PC-9 (cell line): Measurements from ENCODE around the gene SGPL1. TPM values are rescaled to one million over a fixed set of nuclear protein-coding genes. Genes with fewer than 3 reads are reported as not detected.

Experiments used
- BruUV-seq: library from RNA; stranded (reverse); fragments of 400-500 nt; replicated peaks from 2 replicates; lab custom pipeline; 2021; lab: Mats Ljungman, UMichigan
- CTCF ChIA-PET: fragments of 300-600 bp; sonication (Branson Sonifier 250); formaldehyde crosslinking; loops from one replicate; lab custom pipeline; 2022; ENCODE audit warnings: antibody characterized with exemption; lab: Charles Lee
- POLR2A ChIA-PET: fragments of 300-600 bp; sonication (Branson Sonifier 250); formaldehyde crosslinking; loops from one replicate; lab custom pipeline; 2022; ENCODE audit warnings: antibody characterized with exemption; ENCODE audit not compliant: unreplicated experiment; lab: Charles Lee
- DNase-seq, 2 experiments: peaks; one replicate each; pipeline versions ENCODE4 v3.0.0 to v3.0.0-alpha.2; 2015 to 2022; ENCODE audit warnings: mixed read lengths in 1 of 2
- H2AFZ ChIP-seq: fragments of 200-600 bp; sonication (generic); 2 replicates; pipeline ENCODE4 v1.8.1; 2017; ENCODE audit warnings: antibody characterized with exemption
- H3F3A ChIP-seq: fragments of 200-600 bp; sonication (generic); 2 replicates; pipeline ENCODE4 v1.8.1; 2017; ENCODE audit warnings: antibody characterized with exemption, mild to moderate bottlenecking, low read depth; ENCODE audit not compliant: insufficient read depth
- H3K27ac ChIP-seq: fragments of 200-600 bp; sonication (generic); 2 replicates; pipeline ENCODE4 v1.6.1; 2016; ENCODE audit warnings: mixed run types
- H3K27me3 ChIP-seq: fragments of 200-600 bp; sonication (generic); 2 replicates; pipeline ENCODE4 v1.6.1; 2016; ENCODE audit warnings: low read depth, mixed run types; ENCODE audit not compliant: insufficient read depth
- H3K36me3 ChIP-seq: fragments of 200-600 bp; sonication (generic); 2 replicates; pipeline ENCODE4 v1.6.1; 2016; ENCODE audit warnings: low read depth, mixed run types
- H3K4me1 ChIP-seq: fragments of 200-600 bp; sonication (generic); replicated peaks from 2 replicates; pipeline ENCODE4 v1.6.1; 2016; ENCODE audit warnings: mixed run types; ENCODE audit not compliant: insufficient read depth
- H3K4me2 ChIP-seq: fragments of 200-600 bp; sonication (generic); 2 replicates; pipeline ENCODE4 v1.6.1; 2017; ENCODE audit warnings: mixed run types
- H3K4me3 ChIP-seq: fragments of 200-600 bp; sonication (generic); 2 replicates; pipeline ENCODE4 v1.6.1; 2016; ENCODE audit warnings: mixed run types
- H3K79me2 ChIP-seq: fragments of 200-600 bp; sonication (generic); 2 replicates; pipeline ENCODE4 v1.6.1; 2017; ENCODE audit warnings: low read depth, mixed run types
- H3K9me2 ChIP-seq: fragments of 200-600 bp; sonication (generic); 2 replicates; pipeline ENCODE4 v1.8.1; 2017; ENCODE audit warnings: mild to moderate bottlenecking; ENCODE audit not compliant: insufficient read depth
- H3K9me3 ChIP-seq: fragments of 200-600 bp; sonication (generic); 2 replicates; pipeline ENCODE4 v1.8.1; 2016; ENCODE audit warnings: low read depth; ENCODE audit not compliant: insufficient read depth
- H4K20me1 ChIP-seq: fragments of 200-600 bp; sonication (generic); 2 replicates; pipeline ENCODE4 v1.8.1; 2017; ENCODE audit not compliant: insufficient read depth
- EZH2 ChIP-seq: fragments of 200-600 bp; sonication (generic); IDR thresholded peaks from 2 replicates; pipeline ENCODE4 v1.8.0; 2017; ENCODE audit warnings: antibody characterized with exemption, low read depth
- intact Hi-C: fragments of 100-400 bp; cut with micrococcal nuclease; formaldehyde crosslinking; loops from one replicate; pipeline ENCODE4 v1.10.0; 2022; ENCODE audit not compliant: unreplicated experiment
- total RNA-seq: library from RNA; stranded (reverse); gene quantifications from 2 replicates; pipeline ENCODE4 v1.2.3, GENCODE V29; 2021
- TF ChIP-seq, protein P1 (sequence below): fragments of 200-600 bp; sonication (generic); conservative IDR thresholded peaks from 2 replicates; pipeline ENCODE4 v1.6.1; 2017; ENCODE audit warnings: mixed run types, antibody characterized with exemption, mild to moderate bottlenecking, moderate library complexity

The SGPL1 gene
- total RNA-seq, 1 experiment from 2014 or later, result 96.9 TPM

DNA sequence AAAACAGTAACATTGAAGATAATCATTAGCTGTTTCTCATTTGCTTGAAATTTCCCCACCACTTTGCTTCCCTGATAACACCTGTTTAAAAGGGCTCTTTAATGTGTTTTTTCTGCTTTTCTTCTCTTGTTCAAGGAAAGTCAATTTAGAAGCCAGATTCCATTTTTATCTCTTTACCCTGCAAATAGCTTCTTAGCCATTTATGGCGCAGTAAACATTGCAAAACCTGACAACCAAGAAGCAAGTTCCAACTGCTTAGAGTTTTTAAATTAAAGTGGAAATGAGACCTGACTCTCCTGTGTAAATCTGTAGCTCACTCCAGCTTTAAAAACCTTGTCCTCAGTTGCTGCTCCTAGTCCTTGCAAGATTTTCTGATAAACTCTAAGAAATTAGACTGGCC is 30.1 kb downstream of the SGPL1 start:
- TF ChIP-seq, protein P1, sequence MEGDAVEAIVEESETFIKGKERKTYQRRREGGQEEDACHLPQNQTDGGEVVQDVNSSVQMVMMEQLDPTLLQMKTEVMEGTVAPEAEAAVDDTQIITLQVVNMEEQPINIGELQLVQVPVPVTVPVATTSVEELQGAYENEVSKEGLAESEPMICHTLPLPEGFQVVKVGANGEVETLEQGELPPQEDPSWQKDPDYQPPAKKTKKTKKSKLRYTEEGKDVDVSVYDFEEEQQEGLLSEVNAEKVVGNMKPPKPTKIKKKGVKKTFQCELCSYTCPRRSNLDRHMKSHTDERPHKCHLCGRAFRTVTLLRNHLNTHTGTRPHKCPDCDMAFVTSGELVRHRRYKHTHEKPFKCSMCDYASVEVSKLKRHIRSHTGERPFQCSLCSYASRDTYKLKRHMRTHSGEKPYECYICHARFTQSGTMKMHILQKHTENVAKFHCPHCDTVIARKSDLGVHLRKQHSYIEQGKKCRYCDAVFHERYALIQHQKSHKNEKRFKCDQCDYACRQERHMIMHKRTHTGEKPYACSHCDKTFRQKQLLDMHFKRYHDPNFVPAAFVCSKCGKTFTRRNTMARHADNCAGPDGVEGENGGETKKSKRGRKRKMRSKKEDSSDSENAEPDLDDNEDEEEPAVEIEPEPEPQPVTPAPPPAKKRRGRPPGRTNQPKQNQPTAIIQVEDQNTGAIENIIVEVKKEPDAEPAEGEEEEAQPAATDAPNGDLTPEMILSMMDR, result no peak
- no peak for TF ChIP-seq EZH2
- CTCF ChIA-PET, result interaction anchor here (0.7 kb wide), 1 partner anchor 24 kb away, joined by 5 read pairs; no protein-coding TSS in a partner anchor

DNA sequence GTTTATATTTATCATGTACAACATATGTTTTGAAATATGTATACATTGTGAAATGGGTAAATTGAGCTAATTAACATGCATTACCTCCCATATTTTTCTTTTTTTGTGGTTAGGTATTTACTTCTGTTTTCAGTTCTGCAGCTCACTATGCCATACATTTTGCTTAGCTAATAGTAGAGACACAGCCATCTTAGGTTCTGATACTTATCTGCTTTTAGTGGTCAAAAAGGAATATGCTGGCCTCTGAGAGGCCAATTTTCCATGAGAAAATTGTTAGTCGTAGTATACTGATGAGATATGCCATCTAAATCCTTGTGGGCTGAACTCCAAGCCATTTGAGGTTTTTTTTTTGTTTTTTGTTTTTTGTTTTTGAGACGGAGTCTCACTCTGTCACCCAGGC is 31.0 kb downstream of the SGPL1 start:
- Histone ChIP-seq H3K79me2 (peaks cover 30% of the 10 kb centered on the region), H3K4me1 (peaks cover 50% of the 10 kb centered on the region), H3K4me2 (no peak overlapping the region), H3K9me3 (no peaks in the 10 kb centered on the region), H3K9me2 (no peaks in the 10 kb centered on the region), H4K20me1 (peaks cover 3% of the 10 kb centered on the region; the same call in 1 of the 2 replicates), H3K27me3 (no peaks in the 10 kb centered on the region), H3K36me3 (peaks cover 27% of the 10 kb centered on the region), H3K4me3 (no peak overlapping the region), H2AFZ (no peak overlapping the region), H3F3A (peaks cover 38% of the 10 kb centered on the region), H3K27ac (no peak overlapping the region)
- CTCF ChIA-PET, result no interaction called here
- POLR2A ChIA-PET, result no interaction called here
- intact Hi-C loops, result no loop called here
- TF ChIP-seq EZH2, result no peak
- TF ChIP-seq, protein P1, result no peak
- no TSS peak for BruUV-seq
- no peak for DNase-seq

More for the DNA sequence above, 30.1 kb downstream of the SGPL1 start:
- no peak overlapping the region for H3K4me3 ChIP-seq
- H2AFZ ChIP-seq, result no peak overlapping the region
- peaks cover 35% of the 10 kb centered on the region for H3K36me3 ChIP-seq
- H3K9me2 ChIP-seq, result no peaks in the 10 kb centered on the region
- DNase-seq, result no peak
- POLR2A ChIA-PET, result no interaction called here
- H3K4me1 ChIP-seq, result peaks cover 41% of the 10 kb centered on the region
- peaks cover 29% of the 10 kb centered on the region for H3F3A ChIP-seq
- H3K9me3 ChIP-seq, result no peaks in the 10 kb centered on the region
- peaks cover 40% of the 10 kb centered on the region for H3K79me2 ChIP-seq
- peaks cover 3% of the 10 kb centered on the region; the same call in 1 of the 2 replicates for H4K20me1 ChIP-seq
- H3K4me2 ChIP-seq, result no peak overlapping the region
- intact Hi-C loops, result no loop called here
- H3K27ac ChIP-seq, result no peak overlapping the region
- no TSS peak for BruUV-seq
- H3K27me3 ChIP-seq, result no peaks in the 10 kb centered on the region

DNA sequence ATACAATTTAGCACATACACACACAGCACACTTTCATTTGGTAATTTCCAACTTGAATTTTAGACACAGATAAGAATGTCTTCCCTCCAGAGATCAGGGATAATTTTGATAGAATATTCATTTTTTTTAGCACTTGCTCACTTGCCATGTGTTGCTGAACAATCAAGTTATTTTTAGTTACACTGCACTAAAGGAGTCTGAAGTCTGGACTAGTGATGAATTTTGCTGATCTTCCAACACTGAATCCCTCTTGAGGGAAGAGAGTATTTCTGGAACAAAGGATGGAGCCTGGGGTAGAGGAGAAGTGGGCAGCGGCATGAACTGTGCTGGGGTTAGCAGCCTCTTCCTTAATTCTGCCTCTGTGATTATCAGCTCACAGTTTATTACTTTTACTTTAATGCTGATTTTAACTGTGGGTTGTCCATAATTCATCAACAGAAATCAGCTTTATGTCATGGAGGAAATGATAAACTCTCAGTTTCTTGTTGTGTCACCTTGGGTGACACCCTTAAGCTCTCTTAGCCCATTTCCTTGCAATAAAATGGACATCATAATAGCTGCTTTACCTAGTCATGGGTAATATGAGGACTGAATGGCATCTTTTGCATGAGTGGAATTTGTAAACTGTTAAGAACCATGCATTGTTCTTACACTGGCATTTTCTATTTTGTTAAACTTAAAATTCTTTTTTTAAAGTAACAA is 32.1 kb downstream of the SGPL1 start:
- no peak for TF ChIP-seq EZH2
- TF ChIP-seq, protein P1, result no peak
- Histone ChIP-seq H3K4me2 (no peak overlapping the region), H3K4me1 (peaks cover 60% of the 10 kb centered on the region), H3K9me3 (no peaks in the 10 kb centered on the region), H3K27ac (no peak overlapping the region), H3K36me3 (peaks cover 18% of the 10 kb centered on the region), H4K20me1 (peaks cover 3% of the 10 kb centered on the region; the same call in 1 of the 2 replicates), H3K79me2 (peaks cover 29% of the 10 kb centered on the region), H3K9me2 (no peaks in the 10 kb centered on the region), H3F3A (peaks cover 48% of the 10 kb centered on the region), H3K27me3 (no peaks in the 10 kb centered on the region), H2AFZ (no peak overlapping the region), H3K4me3 (no peak overlapping the region)
- POLR2A ChIA-PET, result no interaction called here
- DNase-seq, result no peak
- intact Hi-C loops, result no loop called here
- CTCF ChIA-PET, result interaction anchor here (0.6 to 0.7 kb wide), 2 partner anchors 311 to 625 kb away, joined by 4 to 16 read pairs; no protein-coding TSS in a partner anchor
- no TSS peak for BruUV-seq
